ENCODE data around the gene ARFGAP3. TPM values are rescaled to one million over a fixed set of nuclear protein-coding genes. Genes with fewer than 3 reads are reported as not detected.

Gene ARFGAP3
- total RNA-seq, 2 experiments from 2014 or later, result 31.2 to 35.4 TPM

DNA sequence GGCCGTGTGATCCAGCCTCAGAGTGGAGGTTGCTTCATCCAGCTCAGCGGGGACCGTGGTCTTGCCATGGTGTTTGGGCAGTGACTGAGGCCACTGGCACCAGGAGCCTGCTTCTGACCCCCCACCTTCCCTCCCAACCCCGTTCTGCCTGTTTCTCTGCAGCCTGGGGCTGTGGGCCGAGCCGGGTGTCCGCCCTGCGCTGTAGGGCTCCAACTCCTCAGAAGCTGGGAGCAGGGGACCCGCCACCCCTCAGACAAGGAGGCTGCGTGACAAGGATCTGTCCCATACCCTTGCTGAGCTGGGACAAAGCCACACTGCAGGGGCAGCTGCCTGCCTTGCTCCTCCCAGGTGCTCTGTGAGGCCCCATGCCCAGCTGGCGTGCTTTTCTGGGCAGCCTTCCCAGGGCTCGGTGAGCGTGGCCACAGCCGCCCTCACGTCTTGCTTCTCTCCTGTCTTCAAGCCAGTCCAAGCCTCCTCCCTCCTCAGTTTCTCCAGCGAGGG lies 11.7 kb upstream of the ARFGAP3 start:
- CTCF ChIA-PET, result interaction anchor here (0.8 to 3.4 kb wide), 15 partner anchors 8 to 217 kb away, joined by 3 to 66 read pairs (median 9); partner anchors contain the start of gene ARFGAP3
- Mint-ChIP-seq H3K4me3 (no peak overlapping the region), H3K27me3 (no peaks in the 10 kb centered on the region), H3K4me1 (peaks cover 2% of the 10 kb centered on the region), H3K36me3 (peaks cover 11% of the 10 kb centered on the region), H3K9me3 (ENCODE audit: low read depth) (no peaks in the 10 kb centered on the region), H3K27ac (no peak overlapping the region)
- no peak for DNase-seq
- no peak for ATAC-seq

DNA sequence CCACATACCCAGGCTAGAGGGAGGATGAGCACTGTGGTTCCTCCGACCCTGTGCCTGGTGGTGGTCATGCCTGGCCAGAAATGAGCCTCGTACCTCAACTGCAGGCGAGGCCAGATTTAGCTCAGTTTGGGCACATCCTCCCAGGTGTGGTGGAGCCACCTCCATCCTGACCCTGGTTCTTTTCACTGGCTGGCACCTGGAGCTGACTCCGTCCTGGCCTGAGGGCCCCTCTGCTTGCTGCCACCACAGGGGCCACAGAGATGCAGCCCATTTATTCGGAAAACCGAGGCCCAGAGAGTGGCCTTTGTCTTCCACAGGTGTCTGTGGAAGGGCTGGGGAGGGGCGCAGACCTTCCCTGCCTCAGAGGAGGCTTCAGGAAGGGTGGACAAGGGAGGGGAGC lies 9.0 kb upstream of the ARFGAP3 start:
- DNase-seq, result no peak
- CTCF ChIA-PET, result interaction anchor here (2.3 to 3.4 kb wide), 3 partner anchors 11 to 216 kb away, joined by 8 to 66 read pairs (median 19); partner anchors contain the start of genes ARFGAP3 and CYB5R3

DNA sequence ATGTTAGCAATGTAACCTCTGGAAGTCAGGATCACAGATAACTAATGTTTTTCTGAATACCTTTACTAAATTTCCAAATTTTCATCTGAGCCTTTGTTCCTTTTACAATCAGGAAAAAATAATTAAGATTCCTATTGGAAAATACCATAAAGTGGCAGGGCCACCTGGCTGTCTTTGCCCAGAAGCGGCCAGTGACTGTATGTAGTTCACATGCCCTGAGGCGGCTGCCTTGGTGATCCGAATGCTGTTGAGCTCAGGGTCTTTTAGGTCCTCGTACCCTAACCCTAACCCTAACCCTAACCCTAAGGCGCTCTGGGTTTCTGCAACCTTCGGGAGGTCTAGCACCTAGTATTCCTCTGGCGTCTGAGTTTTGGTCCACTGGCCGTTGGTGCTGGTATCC lies 8.5 kb upstream of the ARFGAP3 start:
- peaks cover 6% of the 10 kb centered on the region for H3K9me3 Mint-ChIP-seq (ENCODE audit: low read depth)
- CTCF ChIA-PET, result interaction anchor here (3.4 kb wide), 1 partner anchor 10 kb away, joined by 66 read pairs; the partner anchor contains the start of gene ARFGAP3

More for the DNA sequence above, 9.0 kb upstream of the ARFGAP3 start:
- Mint-ChIP-seq H3K4me1 (peaks cover 9% of the 10 kb centered on the region), H3K9me3 (ENCODE audit: low read depth) (peaks cover 6% of the 10 kb centered on the region), H3K36me3 (peaks cover 16% of the 10 kb centered on the region), H3K27me3 (no peaks in the 10 kb centered on the region), H3K4me3 (no peak overlapping the region), H3K27ac (no peak overlapping the region)
- no peak for ATAC-seq

DNA sequence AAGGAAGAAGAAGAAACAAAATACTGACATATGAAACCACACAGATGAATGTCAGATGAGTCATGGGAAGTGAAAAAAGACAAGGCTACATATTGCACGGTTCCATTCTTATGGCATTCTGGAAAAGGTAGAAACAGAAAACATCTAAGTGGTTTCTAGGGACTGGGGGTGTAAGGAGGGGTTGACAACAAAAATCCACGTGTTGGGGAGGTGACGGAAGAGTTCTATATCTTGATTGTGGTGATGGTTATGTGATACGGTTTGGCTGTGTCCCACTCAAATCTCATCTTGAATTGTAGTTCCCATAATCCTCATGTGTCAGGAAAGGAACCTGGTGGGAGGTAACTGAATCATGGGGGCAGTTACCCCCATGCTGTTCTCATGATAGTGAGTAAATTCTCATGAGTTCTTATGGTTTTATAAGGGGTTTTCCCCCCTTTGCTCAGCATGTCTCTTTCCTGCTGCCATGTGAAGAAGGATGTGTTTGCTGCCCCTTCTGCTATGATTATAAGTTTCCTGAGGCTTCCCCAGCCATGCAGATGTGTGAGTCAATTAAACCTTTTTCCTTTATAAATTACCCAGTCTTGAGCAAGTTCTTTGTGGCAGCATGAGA lies 6.4 kb upstream of the ARFGAP3 start:
- Mint-ChIP-seq H3K27ac (peak overlapping the region; percentile 21), H3K36me3 (peaks cover 15% of the 10 kb centered on the region), H3K4me1 (peaks cover 9% of the 10 kb centered on the region), H3K9me3 (ENCODE audit: low read depth) (peaks cover 6% of the 10 kb centered on the region), H3K27me3 (no peaks in the 10 kb centered on the region), H3K4me3 (no peak overlapping the region)
- no peak for DNase-seq
- ATAC-seq, result peak; percentile 18
- CTCF ChIA-PET, result interaction anchor here (0.7 kb wide), 1 partner anchor 1819 kb away, joined by 3 read pairs; no protein-coding TSS in a partner anchor

More for the DNA sequence above, 8.5 kb upstream of the ARFGAP3 start:
- DNase-seq, result no peak
- Mint-ChIP-seq H3K27ac (no peak overlapping the region), H3K4me3 (no peak overlapping the region), H3K4me1 (peaks cover 9% of the 10 kb centered on the region), H3K36me3 (peaks cover 15% of the 10 kb centered on the region), H3K27me3 (no peaks in the 10 kb centered on the region)
- ATAC-seq, result no peak

DNA sequence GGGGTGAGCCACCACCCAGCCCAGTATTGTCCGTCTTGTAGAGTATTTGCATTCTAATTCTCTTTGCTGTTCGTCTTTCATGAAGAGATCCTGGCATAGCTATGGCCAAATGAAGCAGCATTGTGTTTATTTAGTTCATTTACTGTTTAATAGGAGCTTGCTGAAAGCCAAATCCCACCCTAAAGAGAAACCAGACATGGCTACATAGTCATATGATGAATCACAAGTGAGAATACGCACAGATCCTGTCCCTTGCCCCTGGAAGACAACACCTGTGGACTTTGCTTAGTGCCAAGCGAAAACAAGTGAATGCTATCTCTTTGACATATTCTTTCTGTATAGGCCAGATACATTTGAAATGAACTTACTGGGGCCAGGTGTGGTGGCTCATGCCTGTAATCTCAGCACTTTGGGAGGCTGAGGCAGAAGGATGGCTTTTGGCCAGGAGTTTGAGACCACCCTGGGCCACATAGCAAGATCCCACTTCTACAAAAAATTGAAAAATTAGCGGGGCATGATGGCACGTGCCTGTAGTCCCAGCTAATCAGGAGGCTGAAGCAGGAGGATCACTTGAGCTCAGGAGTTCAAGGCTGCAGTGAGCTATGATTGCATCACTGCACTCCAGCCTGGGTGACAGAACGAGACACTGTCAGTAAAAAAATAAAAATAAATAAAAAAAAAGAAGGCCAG lies 5.1 kb upstream of the ARFGAP3 start:
- Mint-ChIP-seq H3K4me1 (peaks cover 10% of the 10 kb centered on the region), H3K27me3 (no peaks in the 10 kb centered on the region), H3K36me3 (peaks cover 15% of the 10 kb centered on the region), H3K4me3 (no peak overlapping the region), H3K9me3 (ENCODE audit: low read depth) (peaks cover 6% of the 10 kb centered on the region), H3K27ac (no peak overlapping the region)
- no peak for ATAC-seq
- CTCF ChIA-PET, result no interaction called here
- DNase-seq, result no peak

DNA sequence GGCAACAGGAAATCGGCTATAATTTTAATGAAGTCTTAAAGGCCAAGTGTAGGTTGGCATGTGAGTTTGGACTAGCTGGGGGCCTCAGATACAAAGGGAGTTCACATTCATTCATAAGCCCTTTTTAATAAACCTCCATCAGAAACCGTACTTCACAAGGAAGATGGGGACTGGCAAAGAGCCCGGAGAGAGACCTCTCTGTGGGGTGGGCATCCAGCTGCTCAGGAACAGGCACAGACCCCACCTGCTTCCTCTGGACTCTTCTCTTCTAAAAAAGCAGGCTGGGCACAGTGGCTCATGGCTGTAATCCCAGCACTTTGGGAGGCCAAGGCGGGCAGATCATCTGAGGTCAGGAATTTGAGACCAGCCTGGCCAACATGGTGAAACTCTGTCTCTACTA lies 3.9 kb upstream of the ARFGAP3 start:
- H3K27me3 Mint-ChIP-seq, result no peaks in the 10 kb centered on the region
- peaks cover 15% of the 10 kb centered on the region for H3K36me3 Mint-ChIP-seq
- no peak for ATAC-seq
- CTCF ChIA-PET, result no interaction called here
- no peak overlapping the region for H3K4me3 Mint-ChIP-seq
- DNase-seq, result no peak
- H3K27ac Mint-ChIP-seq, result no peak overlapping the region
- H3K4me1 Mint-ChIP-seq, result peaks cover 12% of the 10 kb centered on the region
- H3K9me3 Mint-ChIP-seq (ENCODE audit: low read depth), result peaks cover 6% of the 10 kb centered on the region

DNA sequence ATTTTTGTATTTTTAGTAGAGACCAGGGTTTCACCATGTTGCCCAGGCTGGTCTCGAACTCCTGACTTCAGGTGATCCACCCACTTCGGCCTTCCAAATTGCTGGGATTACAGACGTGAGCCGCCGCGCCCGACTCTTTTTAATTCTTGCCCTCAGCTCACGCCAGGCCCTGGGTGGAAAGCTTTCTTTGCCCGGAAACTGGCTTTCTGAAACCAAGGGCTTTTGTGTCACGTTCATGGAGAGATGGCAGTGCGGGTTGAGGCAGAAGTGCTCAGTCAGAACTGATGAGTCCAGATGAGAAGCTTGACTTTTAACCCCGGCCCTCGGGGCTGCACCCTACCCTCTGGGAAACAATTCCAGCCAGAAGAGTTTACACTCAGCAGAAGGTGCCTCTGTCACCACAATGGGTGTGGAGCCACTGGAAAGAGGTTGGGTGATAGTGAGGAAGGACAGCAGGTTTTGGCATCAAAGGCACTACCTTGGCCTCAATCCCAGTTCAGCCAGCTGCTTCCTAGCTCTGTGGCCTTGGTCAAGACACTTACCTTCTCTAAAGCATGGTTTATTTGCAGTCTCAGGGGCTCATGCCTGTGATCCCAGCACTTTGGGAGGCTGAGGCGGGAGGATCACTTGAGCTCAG lies 890 bp upstream of the ARFGAP3 start:
- Mint-ChIP-seq H3K36me3 (peaks cover 6% of the 10 kb centered on the region), H3K27ac (no peak overlapping the region), H3K27me3 (no peaks in the 10 kb centered on the region), H3K4me1 (peaks cover 8% of the 10 kb centered on the region), H3K4me3 (no peak overlapping the region), H3K9me3 (ENCODE audit: low read depth) (no peaks in the 10 kb centered on the region)
- ATAC-seq (no peak), DNase-seq (no peak)
- CTCF ChIA-PET, result interaction anchor here (1.1 to 8.7 kb wide), 4 partner anchors 9 to 16 kb away, joined by 3 to 66 read pairs (median 6); no protein-coding TSS in a partner anchor

DNA sequence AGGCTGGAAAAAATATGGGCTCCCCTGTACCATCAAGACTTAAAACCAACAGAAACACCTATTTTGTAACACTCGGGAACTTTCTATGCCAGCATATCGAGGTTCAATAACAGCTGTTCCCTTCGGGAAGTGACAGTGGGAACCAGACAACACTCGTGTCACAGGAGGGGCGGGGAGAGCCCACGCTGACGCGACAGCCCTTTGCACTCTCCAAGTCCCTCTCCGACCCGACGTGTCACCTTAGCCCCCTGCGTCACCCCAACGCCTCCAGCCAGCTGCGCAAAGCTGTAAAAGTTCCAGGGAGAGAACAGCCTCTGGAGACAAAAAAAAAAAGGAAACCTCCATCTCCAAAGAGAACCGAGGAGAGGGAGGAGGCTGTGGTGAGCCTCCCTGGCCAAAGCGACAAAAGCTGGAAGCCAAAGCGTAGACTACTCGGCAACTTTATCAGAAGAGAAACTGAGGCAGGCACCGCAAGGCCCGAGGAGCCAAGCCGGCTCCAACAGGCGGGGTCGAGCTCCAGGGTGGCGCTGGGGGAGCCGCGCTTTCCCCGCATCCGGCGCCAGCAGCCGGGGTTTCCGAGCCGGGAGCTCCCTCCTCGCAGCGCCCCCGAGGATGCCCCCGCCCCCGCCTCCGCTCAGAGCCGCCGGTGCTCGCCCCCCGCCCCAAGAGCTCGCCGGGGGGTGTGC lies 751 bp downstream of the ARFGAP3 start:
- peak; percentile 75 for DNase-seq
- peak overlapping the region; percentile 85 for H3K27ac Mint-ChIP-seq
- CTCF ChIA-PET, result interaction anchor here (0.7 to 8.7 kb wide), 9 partner anchors 11 to 235 kb away, joined by 3 to 66 read pairs (median 4); no protein-coding TSS in a partner anchor
- peaks cover 9% of the 10 kb centered on the region for H3K4me1 Mint-ChIP-seq
- no peaks in the 10 kb centered on the region for H3K9me3 Mint-ChIP-seq (ENCODE audit: low read depth)
- H3K4me3 Mint-ChIP-seq, result peak overlapping the region; percentile 84
- H3K27me3 Mint-ChIP-seq, result no peaks in the 10 kb centered on the region
- peak; percentile 48 for ATAC-seq
- H3K36me3 Mint-ChIP-seq, result peaks cover 6% of the 10 kb centered on the region

DNA sequence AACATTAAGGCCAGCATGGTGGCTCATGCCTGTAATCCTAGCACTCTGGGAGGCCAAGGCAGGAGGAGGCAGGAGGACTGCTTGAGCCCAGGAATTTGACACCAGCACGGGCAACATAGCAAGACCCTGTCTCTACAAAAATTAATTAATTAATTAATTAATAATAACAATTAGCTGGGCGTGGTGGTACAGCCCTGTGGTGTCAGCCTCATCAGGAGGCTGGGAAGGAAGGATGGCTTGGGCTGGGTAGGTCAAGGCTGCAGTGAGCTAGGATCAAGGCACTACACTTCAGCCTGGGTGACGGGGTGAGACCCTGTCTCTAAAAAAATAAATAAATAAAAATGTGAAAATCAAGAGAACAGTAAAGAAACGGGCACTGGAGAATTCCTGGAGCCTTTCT lies 1.4 kb downstream of the ARFGAP3 start:
- no peaks in the 10 kb centered on the region for H3K9me3 Mint-ChIP-seq (ENCODE audit: low read depth)
- CTCF ChIA-PET, result interaction anchor here (1.1 to 8.7 kb wide), 3 partner anchors 12 to 234 kb away, joined by 3 to 66 read pairs (median 4); no protein-coding TSS in a partner anchor
- H3K4me1 Mint-ChIP-seq, result peaks cover 10% of the 10 kb centered on the region
- H3K27me3 Mint-ChIP-seq, result no peaks in the 10 kb centered on the region
- ATAC-seq, result no peak
- H3K36me3 Mint-ChIP-seq, result peaks cover 6% of the 10 kb centered on the region
- H3K27ac Mint-ChIP-seq, result no peak overlapping the region
- H3K4me3 Mint-ChIP-seq, result peak overlapping the region; percentile 84
- no peak for DNase-seq

DNA sequence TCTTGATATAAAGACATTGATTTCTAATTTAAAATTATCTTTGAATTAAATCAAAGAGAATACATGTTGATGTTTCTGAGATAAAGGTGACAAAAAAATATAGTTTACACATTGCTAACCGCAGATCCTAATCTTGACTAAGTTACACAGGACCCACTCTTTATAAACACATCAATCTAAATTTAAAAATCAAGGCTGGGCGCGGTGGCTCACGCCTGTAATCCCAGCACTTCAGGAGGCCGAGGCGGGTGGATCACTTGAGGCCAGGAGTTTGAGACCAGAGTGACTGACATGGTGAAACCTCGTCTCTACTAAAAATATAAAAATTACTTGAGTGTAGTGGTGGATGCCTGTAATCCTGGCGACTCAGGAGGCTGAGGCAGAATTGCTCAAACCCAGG lies 1.9 kb downstream of the ARFGAP3 start:
- Mint-ChIP-seq H3K27ac (no peak overlapping the region), H3K4me3 (no peak overlapping the region)

DNA sequence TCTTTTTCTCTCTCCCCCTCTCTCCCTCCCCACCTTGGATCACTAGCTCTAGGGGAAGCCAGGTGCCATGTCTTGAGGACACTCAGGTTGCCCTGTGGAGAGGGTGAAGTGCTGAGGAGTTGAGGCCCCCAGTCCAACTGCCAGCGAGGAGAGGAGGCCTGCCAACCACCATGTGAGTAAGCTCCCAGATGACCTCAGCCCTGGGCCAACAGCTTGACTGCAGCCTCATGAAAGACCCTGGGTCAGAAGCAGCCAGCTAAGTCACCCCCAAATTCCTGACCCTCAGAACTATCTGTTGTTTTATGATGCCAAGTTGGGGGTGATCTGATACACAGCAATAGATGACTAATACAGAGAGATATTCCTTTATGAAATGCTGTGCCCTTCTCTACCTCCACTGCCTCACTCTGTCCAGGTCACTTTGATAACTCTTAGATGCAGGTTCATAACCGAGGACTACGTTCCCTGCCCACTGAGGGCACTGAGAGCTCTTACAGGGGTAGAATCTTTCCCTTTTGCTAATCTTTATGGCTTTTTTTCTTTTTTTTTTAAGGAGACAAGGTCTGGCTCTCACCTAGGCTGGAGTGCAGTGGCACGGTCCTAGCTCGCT lies 8.0 kb downstream of the ARFGAP3 start:
- Mint-ChIP-seq H3K4me1 (peaks cover 8% of the 10 kb centered on the region), H3K36me3 (peaks cover 17% of the 10 kb centered on the region), H3K9me3 (ENCODE audit: low read depth) (no peaks in the 10 kb centered on the region), H3K4me3 (no peak overlapping the region), H3K27me3 (no peaks in the 10 kb centered on the region), H3K27ac (no peak overlapping the region)
- no peak for ATAC-seq
- DNase-seq, result no peak
- CTCF ChIA-PET, result interaction anchor here (1.4 kb wide), 1 partner anchor 19 kb away, joined by 4 read pairs; no protein-coding TSS in a partner anchor

More for the DNA sequence above, 1.9 kb downstream of the ARFGAP3 start:
- Mint-ChIP-seq H3K27me3 (no peaks in the 10 kb centered on the region), H3K4me1 (peaks cover 10% of the 10 kb centered on the region), H3K36me3 (peaks cover 6% of the 10 kb centered on the region), H3K9me3 (ENCODE audit: low read depth) (no peaks in the 10 kb centered on the region)
- ATAC-seq (no peak), DNase-seq (no peak)
- CTCF ChIA-PET, result interaction anchor here (1.0 to 8.7 kb wide), 3 partner anchors 12 to 333 kb away, joined by 3 to 66 read pairs (median 4); no protein-coding TSS in a partner anchor

DNA sequence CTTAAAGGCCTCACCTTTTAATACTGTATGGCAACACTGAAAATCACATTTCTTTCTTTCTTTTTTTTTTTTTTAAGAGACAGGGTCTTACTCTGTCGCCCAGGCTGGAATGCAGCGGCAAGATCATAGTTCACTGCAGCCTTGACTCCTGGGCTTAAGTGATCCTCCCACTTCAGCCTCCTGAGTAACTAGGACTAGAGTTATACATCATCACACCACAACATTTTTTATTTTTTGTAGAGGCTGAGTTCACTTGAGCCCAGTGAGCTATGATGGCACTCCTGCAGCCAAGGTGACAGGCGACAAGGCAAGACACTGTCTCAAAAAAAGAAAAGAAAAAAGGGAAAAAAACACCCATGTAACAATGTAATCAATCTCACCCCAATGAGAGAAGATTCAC lies 10.0 kb downstream of the ARFGAP3 start:
- no peaks in the 10 kb centered on the region for H3K9me3 Mint-ChIP-seq (ENCODE audit: low read depth)
- H3K36me3 Mint-ChIP-seq, result peaks cover 13% of the 10 kb centered on the region
- ATAC-seq (no peak), DNase-seq (no peak)
- no peak overlapping the region for H3K4me3 Mint-ChIP-seq
- H3K27me3 Mint-ChIP-seq, result no peaks in the 10 kb centered on the region
- H3K27ac Mint-ChIP-seq, result no peak overlapping the region
- CTCF ChIA-PET, result interaction anchor here (0.7 to 1.2 kb wide), 3 partner anchors 12 to 30 kb away, joined by 3 to 5 read pairs (median 4); no protein-coding TSS in a partner anchor
- peaks cover 15% of the 10 kb centered on the region for H3K4me1 Mint-ChIP-seq
